GM12878 (cell line): ENCODE data around the gene SIL1. TPM values are rescaled to one million over a fixed set of nuclear protein-coding genes. Genes with fewer than 3 reads are reported as not detected.

ENCODE experiments used
- ATAC-seq: fragments of 200-7000 bp; cut with Tn5 transposase; 3 replicates; pipeline ENCODE4 v1.9.1; 2020; ENCODE audit warnings: mild to moderate bottlenecking, moderate library complexity
- BruUV-seq: library from RNA; stranded (reverse); fragments of 400-500 nt; replicated peaks from 2 replicates; lab custom pipeline; 2021; lab: Mats Ljungman, UMichigan
- CTCF ChIA-PET: fragments of 300-600 bp; sonication (Branson Sonifier 250); formaldehyde crosslinking; extraction: SDS; loops from one replicate; lab custom pipeline; 2021; ENCODE audit warnings: inconsistent platforms; lab: Yijun Ruan, JAX
- POLR2A ChIA-PET: fragments of 350-600 bp; formaldehyde crosslinking; extraction: SDS; loops from one replicate; lab custom pipeline; 2021; ENCODE audit warnings: inconsistent platforms; lab: Charles Lee
- RAD21 ChIA-PET: fragments of 300-600 bp; sonication (Branson Sonifier 250); formaldehyde crosslinking; loops from one replicate; lab custom pipeline; 2023; ENCODE audit warnings: antibody characterized with exemption; ENCODE audit not compliant: unreplicated experiment; lab: Charles Lee
- SMC1A ChIA-PET: fragments of 300-600 bp; sonication (Branson Sonifier 250); formaldehyde crosslinking; loops from one replicate; lab custom pipeline; 2023; ENCODE audit not compliant: unreplicated experiment, uncharacterized antibody; lab: Charles Lee
- DNase-seq: peaks from one replicate; pipeline ENCODE4 v3.0.0-alpha.2; 2011; ENCODE audit warnings: low read depth, low spot score
- FAIRE-seq: peaks from 3 replicates; lab custom pipeline; 2011; peaks lifted over from hg19 to GRCh38; lab: Jason Lieb, UNC
- H2AFZ ChIP-seq: 2 replicates; pipeline ENCODE4 v1.6.0; 2011; ENCODE audit warnings: low read depth, low read length, control low read depth; ENCODE audit not compliant: control insufficient read depth
- H3K27ac ChIP-seq: 2 replicates; pipeline ENCODE4 v1.5.1; 2011; ENCODE audit warnings: control low read depth; ENCODE audit not compliant: control insufficient read depth, insufficient read depth
- H3K27me3 ChIP-seq, 2 experiments: replicated peaks in 1 of 2; 2 replicates each; pipeline versions ENCODE4 v1.6.0 to v1.6.1; 2011; ENCODE audit warnings: low read length in 1 of 2; ENCODE audit not compliant: control insufficient read depth in 2 of 2, insufficient read depth in 2 of 2
- H3K36me3 ChIP-seq, 2 experiments: 2 replicates each; pipeline ENCODE4 v1.5.1; 2011; ENCODE audit warnings: low read length in 1 of 2; ENCODE audit not compliant: control insufficient read depth in 2 of 2, insufficient read depth in 2 of 2
- H3K4me1 ChIP-seq: 2 replicates; pipeline ENCODE4 v1.6.1; 2011; ENCODE audit warnings: mild to moderate bottlenecking, low read length, moderate library complexity, mixed read lengths; ENCODE audit not compliant: control insufficient read depth, insufficient read depth
- H3K4me2 ChIP-seq: 2 replicates; pipeline ENCODE4 v1.6.0; 2011; ENCODE audit warnings: control low read depth; ENCODE audit not compliant: control insufficient read depth, insufficient read depth
- H3K4me3 ChIP-seq: fragments of 200-600 bp; sonication (generic); 2 replicates; pipeline ENCODE4 v1.5.1; 2016
- H3K79me2 ChIP-seq: 2 replicates; pipeline ENCODE4 v1.6.0; 2011; ENCODE audit warnings: low read length; ENCODE audit not compliant: control insufficient read depth, insufficient read depth
- H3K9ac ChIP-seq: 2 replicates; pipeline ENCODE4 v1.8.0; 2011; ENCODE audit warnings: low read length, control low read depth, mixed read lengths; ENCODE audit not compliant: control insufficient read depth, insufficient read depth
- H3K9me3 ChIP-seq: replicated peaks from 3 replicates; pipeline ENCODE4 v1.5.1; 2011; ENCODE audit warnings: mild to moderate bottlenecking, low read length; ENCODE audit not compliant: control insufficient read depth, insufficient read depth
- H4K20me1 ChIP-seq: 2 replicates; pipeline ENCODE4 v1.6.0; 2011; ENCODE audit not compliant: control insufficient read depth, insufficient read depth
- CEBPZ ChIP-seq: fragments of 150-350 bp; IDR thresholded peaks from 2 replicates; pipeline ENCODE4 v1.6.1; 2016; ENCODE audit warnings: low read depth, low read length
- E4F1 ChIP-seq: fragments of 450-650 bp; IDR thresholded peaks from 2 replicates; pipeline ENCODE4 v1.6.1; 2018; ENCODE audit warnings: borderline replicate concordance, mild to moderate bottlenecking; ENCODE audit not compliant: partially characterized antibody
- EED ChIP-seq: sonication (generic); IDR thresholded peaks from 2 replicates; pipeline ENCODE4 v1.6.1; 2016; ENCODE audit warnings: antibody characterized with exemption, low read depth
- IKZF1 ChIP-seq: fragments of 450-650 bp; conservative IDR thresholded peaks from 2 replicates; pipeline ENCODE4 v1.6.1; 2017; ENCODE audit warnings: antibody characterized with exemption, mild to moderate bottlenecking
- WGBS: methylation state at CpG from one replicate; pipeline ENCODE4 v1.1.6; 2016; ENCODE audit warnings: low lambda C conversion rate; ENCODE audit not compliant: insufficient replicate concordance, insufficient coverage; ENCODE audit errors: missing lambda C conversion rate; 5-methylcytosine and 5-hydroxymethylcytosine counted together
- in situ Hi-C: fragments of 300-500 bp; cut with MboI; formaldehyde crosslinking; loops from 9 replicates; pipeline ENCODE4 v1.14.3; 2018; ENCODE audit warnings: mixed read lengths
- intact Hi-C: fragments of 100-400 bp; cut with micrococcal nuclease; formaldehyde crosslinking; loops from one replicate; pipeline ENCODE4 v1.14.2; 2022; ENCODE audit not compliant: unreplicated experiment
- polyA plus RNA-seq, 11 experiments: library from polyadenylated mRNA; depleted of rRNA in 4 of 11; unstranded in 6 of 11; stranded (reverse) in 5 of 11; fragments of >200 nt; fragmentation: Nextera tagmentation in 4 of 11; fragmentation: Illumina TruSeq in 1 of 11; extraction: Ambion mirVana in 4 of 11; extraction: Trizol in 1 of 11; gene quantifications; 1 replicate in 1 of 11; 2 replicates in 10 of 11; pipeline versions ENCODE4 v1.2.1 to v1.2.3, GENCODE V29; 2011 to 2016; ENCODE audit warnings: inconsistent platforms in 2 of 11, missing spikeins in 2 of 11, low read depth in 1 of 11
- total RNA-seq, 4 experiments: library from RNA; depleted of rRNA in 3 of 4; stranded (reverse); fragments of >200 nt in 3 of 4; fragmentation: Illumina TruSeq in 1 of 4; extraction: Trizol in 1 of 4; gene quantifications; 2 replicates each; pipeline versions ENCODE4 v1.2.1 to v1.2.3, GENCODE V29; 2013 to 2021

SIL1 gene
- total and polyA plus RNA-seq, 10 of the 15 experiments (the other 5 are each of a cell fraction or from before 2014, with no cell fraction given) = 4.1 to 49.8 (median 29.4) TPM

- H3K27me3 ChIP-seq = no peaks in the 10 kb centered on the region
- H4K20me1 ChIP-seq = no peaks in the 10 kb centered on the region
- CTCF ChIA-PET = interaction anchor here (0.9 to 2.3 kb wide), 10 partner anchors 8 to 498 kb away, joined by 3 to 11 read pairs (median 6); no protein-coding TSS in a partner anchor
- TF ChIP-seq EED (0 out of 2 replicates have a peak, but pooled peaks have one; percentile 48), CEBPZ (no peak), IKZF1 (no peak), E4F1 (no peak)
- RAD21 ChIA-PET = interaction anchor here (0.6 to 1.1 kb wide), 2 partner anchors 26 to 130 kb away, joined by 3 to 4 read pairs; no protein-coding TSS in a partner anchor
- in situ Hi-C loops = no loop called here
- H3K36me3 ChIP-seq = no peaks in the 10 kb centered on the region
- no TSS peak for BruUV-seq
- 77% methylated on average over 3 of the region's 3 CpGs for WGBS
- ATAC-seq (peak; percentile 46), FAIRE-seq (no peak), DNase-seq (no peak)
- intact Hi-C loops = no loop called here
- SMC1A ChIA-PET = interaction anchor here (0.7 to 2.3 kb wide), 10 partner anchors 8 to 349 kb away, joined by 3 to 9 read pairs (median 4); no protein-coding TSS in a partner anchor
- H3K79me2 ChIP-seq = peaks cover 14% of the 10 kb centered on the region
- H3K27ac ChIP-seq = no peak overlapping the region
- POLR2A ChIA-PET = interaction anchor here (0.7 to 1.1 kb wide), 3 partner anchors 9 to 137 kb away, joined by 3 read pairs; no protein-coding TSS in a partner anchor
- H3K9me3 ChIP-seq = no peaks in the 10 kb centered on the region
- no peak overlapping the region for H3K9ac ChIP-seq
- peaks cover 29% of the 10 kb centered on the region for H3K4me1 ChIP-seq
- H3K4me3 ChIP-seq = no peak overlapping the region
- no peak overlapping the region for H2AFZ ChIP-seq
- no peak overlapping the region for H3K4me2 ChIP-seq
These were observed 59.4 kb downstream of the SIL1 start for GRCh38 chr5:139138809-139139208.
